SK-N-DZ (cell line): ENCODE results near the gene SIGLEC7. TPM values are rescaled to one million over a fixed set of nuclear protein-coding genes. Genes with fewer than 3 reads are reported as not detected.
A peak's percentile ranks its signal among the peaks of the same experiment; 100 is the strongest.

Experiments used
- DNase-seq: peaks from one replicate; pipeline ENCODE4 v3.0.0-alpha.2; 2015; ENCODE audit warnings: low spot score
- polyA plus RNA-seq, 2 experiments: library from polyadenylated mRNA; depleted of rRNA; stranded (reverse); fragments of >200 nt; gene quantifications; 2 replicates each; pipeline ENCODE4 v1.2.3, GENCODE V29; 2014

SIGLEC7 gene
- polyA plus RNA-seq (2014; cell fraction: cytosol; rRNA removed): not detected in 2 replicates
- not detected in 2 replicates for polyA plus RNA-seq (2014; cell fraction: nucleus; rRNA removed)

DNA sequence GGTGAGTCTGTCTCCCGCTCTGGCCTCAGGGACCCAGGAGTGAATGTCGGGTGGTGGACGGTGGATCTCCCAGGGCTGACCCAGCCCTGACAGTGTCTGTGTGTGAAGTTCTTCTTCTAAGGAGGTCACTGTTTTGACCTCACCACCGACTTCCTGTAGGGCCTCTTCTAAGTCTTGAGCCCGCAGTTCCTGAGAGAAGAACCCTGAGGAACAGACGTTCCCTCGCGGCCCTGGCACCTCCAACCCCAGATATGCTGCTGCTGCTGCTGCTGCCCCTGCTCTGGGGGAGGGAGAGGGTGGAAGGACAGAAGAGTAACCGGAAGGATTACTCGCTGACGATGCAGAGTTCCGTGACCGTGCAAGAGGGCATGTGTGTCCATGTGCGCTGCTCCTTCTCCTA lies at the start of gene SIGLEC7:
Gene SIGLEC7, plus strand, starts transcription at position 183 of the 400 bp plus-strand sequence. Its CDS starts 69 bp downstream, at position 252.
- no peak for DNase-seq

DNA sequence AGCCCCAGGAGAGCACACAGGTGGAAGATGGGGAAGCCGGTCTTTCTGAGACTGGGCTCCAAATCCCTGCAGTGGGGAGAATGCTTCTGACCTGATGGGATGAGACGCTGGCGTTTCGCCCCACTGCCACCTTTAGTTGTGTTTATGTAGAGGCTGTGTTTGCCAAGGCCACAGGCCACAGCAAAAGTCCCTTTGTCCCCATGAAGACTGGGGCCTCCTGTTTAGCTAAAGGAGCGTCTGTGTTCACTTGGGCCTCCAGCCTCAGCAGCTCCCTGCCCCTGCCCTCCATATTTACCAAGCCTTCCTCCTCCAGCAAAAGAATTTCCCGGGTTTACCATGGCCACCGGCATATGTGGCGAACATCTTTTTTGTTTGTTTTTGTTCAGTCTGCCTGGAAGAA lies 49.0 kb upstream of the SIGLEC7 start:
- no peak for DNase-seq

DNA sequence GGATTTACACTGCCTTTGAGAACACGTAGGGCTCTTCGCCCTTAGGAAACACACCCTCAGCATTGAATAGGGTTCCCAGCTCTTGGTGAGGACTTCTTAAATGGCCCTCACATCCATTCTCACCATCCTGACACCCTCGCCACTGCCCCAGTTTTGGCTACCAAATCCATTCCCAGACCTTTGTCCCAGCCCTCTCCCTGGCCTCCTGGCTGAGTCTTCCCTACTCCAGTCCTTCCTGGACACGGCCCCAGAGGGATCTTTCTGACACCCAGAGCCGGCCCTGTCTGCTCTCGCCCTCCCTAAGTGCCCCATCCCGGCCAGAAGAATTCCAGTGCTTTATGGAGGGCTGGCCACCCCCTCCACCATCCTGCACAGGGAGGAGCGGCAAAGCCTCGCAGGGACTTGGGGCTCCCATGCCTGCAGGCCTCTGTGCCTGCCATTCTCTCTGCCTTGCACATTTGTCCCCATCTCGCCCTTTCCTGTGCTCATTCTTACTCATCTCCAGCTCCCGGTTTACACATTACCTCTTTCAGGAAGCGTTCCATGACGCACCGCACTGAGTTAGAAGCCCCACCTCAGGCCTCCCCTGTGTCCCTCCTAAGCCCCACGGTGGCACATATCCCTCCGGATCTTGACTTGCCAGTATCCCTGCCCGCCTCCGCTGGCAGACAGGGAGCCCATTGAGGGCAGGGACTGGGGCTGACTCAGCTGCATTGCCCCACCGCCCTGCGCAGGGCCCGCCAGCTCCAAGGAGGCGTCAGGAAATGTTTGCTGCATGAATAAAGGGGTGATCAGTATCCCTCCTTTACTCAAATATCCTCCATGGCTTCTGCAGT lies 48.4 kb upstream of the SIGLEC7 start:
- no peak for DNase-seq

DNA sequence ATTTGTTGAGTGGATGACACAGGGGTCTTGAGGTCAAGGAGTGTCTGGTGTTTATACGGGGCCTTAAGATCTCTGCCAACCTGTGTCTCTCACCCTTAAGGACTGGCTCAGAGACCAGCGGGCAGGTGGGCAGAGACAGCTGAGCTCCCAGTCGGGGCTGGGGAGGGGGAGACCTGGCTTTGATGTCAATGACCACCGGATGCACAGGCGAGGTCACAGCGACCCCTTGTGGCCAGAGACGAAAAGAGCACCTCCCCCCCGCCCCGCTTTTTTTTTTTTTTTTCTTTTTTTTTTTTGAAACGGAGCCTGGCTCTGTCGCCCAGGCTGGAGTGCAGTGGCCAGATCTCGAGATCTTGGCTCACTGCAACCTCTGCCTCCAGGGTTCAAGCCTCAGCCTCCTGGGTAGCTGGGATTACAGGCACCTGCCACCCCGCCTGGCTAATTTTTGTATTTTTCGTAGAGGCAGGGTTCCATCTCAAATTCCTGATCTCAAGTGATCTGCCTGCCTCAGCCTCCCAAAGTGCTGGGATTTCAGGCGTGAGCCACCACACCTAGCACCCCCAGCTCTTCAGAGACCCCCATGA lies 47.3 kb upstream of the SIGLEC7 start:
- DNase-seq: peak; percentile 24

DNA sequence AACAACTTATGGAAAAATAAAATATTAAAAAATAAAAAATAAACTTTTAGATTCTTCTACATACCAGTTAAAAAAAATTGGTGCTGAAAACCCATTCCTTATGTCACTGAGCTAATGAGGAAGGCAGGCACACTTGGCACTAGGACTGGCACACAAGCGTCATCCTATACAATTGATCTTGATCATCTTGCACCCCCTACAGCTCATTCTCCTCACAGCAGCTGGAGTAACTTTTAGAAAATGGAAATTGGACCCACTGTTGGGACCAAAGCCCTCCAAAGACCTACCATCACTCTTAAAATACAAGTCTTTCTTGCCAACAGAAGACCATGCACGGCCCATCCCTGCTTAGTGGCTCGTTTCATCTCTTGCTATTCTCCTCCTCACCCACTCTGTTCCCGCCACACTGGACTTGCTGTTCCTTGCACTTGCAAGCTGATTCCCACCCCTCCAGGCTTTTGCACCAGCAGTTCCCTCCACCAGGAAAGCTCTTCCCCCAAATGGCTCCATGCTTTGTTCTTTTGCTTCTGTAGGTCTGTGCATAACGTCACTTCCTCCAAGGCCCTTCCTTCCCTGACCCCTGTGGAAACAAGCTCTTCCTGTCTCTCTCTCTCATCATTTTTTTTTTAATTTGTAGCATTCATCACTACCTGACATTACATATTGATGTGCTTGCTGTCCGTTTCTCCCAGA lies 45.5 kb upstream of the SIGLEC7 start:
- DNase-seq: no peak

DNA sequence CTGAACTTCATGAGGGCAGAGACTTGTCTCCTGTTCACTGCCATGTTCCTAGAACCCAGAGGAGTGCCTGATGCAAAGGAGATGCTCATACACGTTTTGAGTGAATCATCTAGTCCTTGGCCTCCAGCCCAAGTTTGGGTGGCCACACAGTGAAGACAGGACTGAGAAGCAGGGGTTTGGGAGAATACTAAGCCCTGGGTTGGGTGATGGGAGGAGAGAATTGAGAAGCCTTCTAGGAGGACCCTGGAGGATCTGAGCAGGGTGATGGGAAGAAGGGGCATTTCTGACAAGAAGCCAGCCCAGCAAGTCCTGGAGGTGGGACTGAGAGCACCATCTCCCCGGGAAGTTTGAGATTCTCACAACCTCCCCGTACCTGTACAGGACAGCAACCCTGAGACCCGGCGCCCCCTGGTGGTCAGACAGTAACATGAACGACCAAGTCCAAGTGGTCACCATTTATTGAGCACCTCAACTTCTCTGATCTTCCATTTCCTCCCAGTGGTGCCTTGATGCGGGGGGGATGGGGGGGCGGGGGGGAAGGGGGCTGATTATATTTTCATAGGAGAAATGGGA lies 44.8 kb upstream of the SIGLEC7 start:
- DNase-seq: peak; percentile 24

DNA sequence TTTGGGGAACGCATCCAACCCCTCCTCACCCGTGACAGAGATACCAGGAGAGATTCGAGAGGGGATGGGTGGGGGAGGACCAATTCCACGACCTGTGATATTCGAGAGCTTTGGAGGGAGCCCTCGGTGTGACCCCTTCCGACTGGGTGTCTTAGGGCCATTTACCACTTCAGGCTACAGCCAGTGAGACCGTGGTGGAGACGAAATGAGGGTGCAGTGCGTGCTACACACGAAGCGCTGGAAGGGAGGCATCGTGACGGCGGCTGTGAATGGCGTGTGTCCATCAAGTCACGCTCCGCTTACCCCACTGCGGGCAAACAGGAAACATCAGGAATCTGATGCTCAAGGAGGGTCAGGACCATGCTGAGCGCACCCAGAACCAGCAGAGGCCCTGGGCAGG lies 44.3 kb upstream of the SIGLEC7 start:
- no peak for DNase-seq

DNA sequence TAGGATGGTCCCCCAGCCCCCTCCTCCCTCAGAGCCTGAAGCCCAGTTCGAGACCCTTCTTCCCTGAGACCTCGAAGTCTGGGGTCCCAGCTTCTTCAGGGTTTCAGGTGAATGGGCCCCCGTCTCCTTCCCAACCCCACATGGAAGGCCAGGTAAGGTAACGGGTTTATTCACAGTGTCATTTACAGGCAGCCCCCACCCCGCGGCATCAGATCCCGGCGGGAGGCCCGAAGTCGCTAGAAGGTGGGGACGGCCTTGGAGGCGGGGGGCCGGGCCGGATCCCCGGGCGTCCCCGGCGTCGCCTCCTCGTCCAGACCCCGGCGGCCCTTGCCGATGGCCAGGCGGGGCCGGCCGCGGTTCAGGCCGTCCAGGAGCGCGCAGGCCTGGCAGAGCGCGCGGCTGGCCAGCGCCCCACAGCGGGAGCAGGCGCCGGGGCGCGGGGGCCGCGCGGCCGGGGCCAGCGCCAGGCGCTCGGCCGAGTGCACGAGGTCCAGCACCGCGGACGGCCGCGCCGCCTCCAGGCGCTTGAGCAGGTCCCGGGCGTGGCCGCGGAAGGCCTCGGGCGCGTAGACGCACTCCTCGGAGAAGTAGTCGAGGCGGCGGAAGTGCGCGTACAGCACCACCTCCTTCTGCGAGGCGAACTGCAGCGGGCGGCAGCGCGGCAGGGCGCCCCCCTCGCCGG lies 43.6 kb upstream of the SIGLEC7 start:
- DNase-seq: no peak

DNA sequence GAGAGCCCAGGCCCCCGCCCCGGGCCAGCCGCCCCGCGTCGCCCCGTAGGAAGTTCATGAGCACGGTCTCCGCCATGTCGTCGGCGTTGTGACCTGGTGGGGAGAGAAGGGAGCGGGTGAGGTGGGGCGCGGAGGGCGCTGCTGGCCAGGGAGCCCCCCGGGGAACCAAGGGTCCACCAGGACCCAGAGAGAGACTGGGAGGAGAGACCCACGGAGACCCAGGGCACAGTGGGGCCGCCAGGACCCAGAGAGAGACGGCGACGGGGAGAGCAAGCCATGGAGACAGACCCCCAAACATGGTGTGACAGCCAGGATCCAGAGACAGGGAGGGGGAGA lies 43.1 kb upstream of the SIGLEC7 start:
- DNase-seq: no peak

DNA sequence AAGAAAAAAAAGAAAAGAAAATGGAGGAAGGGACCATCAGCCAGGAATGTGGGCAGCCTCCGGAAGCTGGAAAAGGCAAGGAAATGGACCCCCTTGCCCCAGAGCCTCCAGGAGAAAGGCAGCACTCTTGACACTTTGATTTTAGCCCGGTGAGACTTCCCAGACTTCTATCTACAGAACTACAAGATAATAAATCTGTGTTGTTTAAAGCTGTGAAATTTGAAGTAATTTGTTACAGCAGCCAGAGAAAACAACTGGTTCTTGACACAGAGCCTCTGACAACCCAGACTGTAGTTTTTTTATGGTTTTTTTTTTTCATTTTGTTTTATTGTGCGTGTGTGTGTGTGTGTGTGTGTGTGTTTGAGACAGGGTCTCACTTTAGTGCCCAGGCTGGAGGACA lies 41.5 kb upstream of the SIGLEC7 start:
- DNase-seq: no peak

DNA sequence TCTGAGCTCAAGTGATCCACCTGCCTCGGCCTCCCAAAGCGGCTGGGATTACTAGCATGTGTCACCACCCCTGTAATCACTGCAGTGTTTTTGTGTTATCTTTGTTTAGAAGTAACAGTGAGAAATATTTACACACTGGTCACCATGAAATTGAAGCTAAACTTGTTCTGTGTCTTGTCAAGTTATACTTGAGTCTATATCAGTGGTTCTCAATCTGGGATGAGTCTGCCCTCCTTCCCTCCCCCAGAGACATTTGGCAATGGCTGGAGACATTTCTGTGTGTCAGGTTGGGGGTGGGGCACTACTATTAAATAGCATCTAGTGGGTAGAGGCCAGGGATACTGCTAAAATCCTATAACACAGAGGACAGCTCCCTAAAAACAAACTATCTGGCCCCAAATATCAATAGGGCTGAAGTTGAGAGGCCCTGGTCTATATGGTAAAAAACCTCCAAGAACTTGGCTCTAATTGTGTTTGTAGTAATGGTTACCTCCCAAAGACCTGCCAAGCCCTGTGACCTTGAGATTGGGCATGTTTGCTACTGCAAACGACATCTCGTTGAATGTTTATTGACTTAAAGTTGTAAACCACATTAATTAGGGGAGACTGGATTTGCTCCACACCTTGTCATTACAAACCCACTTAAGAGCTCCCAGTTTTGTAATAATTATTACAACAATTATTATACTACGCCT lies 40.8 kb upstream of the SIGLEC7 start:
- no peak for DNase-seq

DNA sequence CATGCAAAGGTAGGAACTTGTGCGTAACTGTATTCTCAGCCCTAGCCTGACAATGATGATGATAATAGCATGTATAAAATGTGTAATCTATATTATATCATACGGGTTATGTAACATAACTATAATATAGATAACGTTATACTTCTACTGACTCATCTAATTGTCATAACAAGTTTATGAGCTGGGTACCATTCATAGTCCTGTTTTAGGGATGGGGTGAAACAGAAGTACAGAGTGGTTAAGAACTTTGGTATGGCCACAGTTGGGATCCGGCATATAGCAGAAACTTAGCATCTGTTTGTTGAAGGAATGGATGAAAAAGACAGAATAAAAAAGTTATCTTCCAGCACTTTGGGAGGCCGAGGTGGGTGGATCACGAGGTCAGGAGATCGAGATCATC lies 39.1 kb upstream of the SIGLEC7 start:
- DNase-seq: no peak

DNA sequence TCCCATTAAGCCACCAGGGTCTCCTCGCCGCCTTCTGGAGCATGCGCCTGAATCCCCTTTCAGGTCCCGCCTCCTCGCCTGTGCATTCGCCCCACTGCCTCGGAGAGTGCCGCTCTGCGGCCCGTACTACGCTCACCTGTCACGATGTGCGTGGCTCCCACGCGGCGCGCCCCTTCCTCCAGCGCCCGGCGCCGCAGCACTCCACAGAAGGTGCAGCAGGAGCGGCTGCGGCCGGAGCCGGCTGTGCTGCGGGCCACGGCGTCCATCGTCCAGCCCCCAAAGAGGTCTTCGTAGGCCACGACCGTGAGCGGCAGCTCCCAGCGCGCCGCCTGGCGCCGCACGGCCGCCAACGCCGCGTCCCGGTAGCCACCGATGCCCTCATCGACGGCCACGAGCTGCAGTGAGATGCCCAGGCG lies 38.2 kb upstream of the SIGLEC7 start:
- no peak for DNase-seq

DNA sequence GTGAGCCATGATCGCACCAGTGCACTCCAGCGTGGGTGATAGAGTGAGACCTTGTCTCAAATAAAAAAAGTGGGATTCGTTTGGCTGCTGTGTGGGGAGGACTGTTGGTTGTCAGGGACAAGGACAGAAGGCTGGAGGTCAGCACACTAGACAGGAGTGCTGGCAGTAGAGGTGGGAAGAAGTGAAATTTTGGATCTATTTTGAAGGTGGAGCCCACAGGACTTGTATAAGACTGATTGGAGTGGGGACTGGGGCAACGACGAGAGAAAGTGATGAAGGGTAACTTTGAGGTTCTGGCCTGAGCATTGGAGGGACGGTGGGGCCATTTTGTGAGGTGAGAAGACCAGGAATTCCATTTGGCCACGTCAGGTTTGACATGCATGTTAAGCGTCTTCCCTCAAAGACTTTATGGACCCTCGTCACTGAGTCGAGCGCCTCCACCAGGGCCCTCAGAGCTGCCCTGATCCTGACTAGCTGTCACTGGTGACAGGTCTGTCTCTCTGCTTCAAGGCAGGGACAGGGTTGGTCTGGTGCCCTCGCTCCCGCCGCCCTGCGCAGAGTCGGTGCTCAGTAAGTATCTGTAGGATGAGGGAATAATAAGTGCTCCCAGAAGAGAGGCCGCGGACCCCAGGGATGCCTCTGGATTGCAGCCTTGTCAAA lies 34.6 kb upstream of the SIGLEC7 start:
- DNase-seq: no peak

DNA sequence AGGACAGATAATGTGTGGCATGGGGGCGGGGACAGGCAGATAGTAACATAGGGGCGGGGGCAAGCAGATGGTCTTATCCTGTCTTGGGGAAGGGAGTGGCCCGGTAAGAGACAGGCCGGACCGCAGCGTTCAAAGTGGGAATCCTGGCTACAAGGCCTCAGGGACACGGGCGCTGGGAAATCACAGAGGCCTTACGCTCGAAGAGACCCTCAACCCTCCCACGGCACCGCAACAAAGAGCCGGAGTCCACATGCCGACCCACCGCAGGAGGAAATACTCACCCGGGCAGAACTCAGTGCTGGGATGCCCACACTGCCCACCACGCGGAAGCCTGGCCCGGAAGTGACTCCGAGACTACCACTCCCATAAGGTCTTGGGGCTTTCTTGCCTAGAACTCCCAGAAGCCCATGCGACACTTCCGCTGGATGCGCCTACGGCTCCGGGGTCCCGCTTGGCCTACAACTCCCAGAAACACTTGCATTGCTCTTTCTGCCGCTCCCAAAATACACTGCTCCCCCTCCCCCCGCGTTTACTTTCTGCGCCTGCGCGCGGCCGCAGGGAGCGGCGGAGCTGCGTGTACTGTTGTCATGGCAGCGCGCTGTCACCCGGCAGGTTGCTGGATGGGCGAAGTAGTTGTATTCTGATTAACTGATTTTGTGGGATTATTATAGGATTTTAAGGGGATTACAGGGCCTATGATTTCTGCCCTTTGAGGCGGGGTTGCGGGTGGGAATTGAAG lies 33.9 kb upstream of the SIGLEC7 start, which contains the start of gene CTU1:
Gene CTU1, minus strand, starts transcription at position 344 of the 739 bp plus-strand sequence. CDS start 3,840 bp downstream, outside the sequence.
- DNase-seq: peak; percentile 97

DNA sequence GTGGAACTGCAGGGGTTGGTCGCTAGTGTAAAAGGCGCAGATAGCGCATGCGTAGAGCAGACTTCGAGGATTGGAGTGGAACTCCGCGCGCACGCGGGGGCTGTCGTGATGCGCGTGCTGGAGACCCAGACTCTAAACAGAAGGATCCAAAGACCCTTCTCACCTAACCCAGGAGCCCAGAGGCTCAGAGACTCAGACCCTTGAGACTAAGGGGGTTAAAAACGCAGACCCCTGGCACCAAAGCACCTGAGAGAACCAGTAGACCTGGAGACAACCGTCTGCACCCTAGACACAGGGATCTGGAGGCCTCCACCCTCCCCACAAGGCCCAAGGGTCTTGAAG lies 33.3 kb upstream of the SIGLEC7 start:
- no peak for DNase-seq

DNA sequence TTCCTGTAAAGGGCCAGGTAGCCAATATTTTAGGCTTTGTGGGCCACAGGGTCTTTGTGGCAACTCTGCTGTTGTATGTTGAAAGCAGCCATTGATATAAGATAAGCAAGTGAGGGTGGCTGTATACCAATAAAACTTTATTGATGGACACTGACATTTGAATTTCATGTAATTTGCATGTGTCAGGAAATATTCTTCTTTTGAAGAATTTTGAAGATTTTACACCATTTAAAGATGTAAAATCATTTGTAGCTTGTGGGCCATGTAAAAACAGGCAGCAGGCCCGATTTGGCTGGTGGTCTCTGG lies 31.5 kb upstream of the SIGLEC7 start:
- DNase-seq: no peak

DNA sequence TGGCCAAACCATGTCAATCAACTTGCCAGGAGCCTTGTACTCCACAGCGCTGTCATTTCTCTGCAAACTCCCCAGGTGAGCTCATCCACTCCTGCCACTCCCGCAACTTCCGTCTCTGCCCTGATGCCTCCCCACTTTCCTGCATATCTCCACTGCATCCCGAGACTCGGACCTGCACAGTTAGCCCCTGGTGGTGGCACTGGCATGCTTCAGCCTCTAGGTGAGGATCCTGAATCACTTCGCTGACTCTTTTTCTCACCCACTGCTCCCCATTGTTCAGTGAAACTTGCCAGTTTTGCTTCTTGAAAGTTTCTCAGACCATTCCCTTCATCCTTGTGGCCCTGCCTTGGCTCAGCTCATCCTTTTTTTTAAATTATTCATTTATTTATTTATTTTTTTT lies 30.5 kb upstream of the SIGLEC7 start:
- DNase-seq: no peak

DNA sequence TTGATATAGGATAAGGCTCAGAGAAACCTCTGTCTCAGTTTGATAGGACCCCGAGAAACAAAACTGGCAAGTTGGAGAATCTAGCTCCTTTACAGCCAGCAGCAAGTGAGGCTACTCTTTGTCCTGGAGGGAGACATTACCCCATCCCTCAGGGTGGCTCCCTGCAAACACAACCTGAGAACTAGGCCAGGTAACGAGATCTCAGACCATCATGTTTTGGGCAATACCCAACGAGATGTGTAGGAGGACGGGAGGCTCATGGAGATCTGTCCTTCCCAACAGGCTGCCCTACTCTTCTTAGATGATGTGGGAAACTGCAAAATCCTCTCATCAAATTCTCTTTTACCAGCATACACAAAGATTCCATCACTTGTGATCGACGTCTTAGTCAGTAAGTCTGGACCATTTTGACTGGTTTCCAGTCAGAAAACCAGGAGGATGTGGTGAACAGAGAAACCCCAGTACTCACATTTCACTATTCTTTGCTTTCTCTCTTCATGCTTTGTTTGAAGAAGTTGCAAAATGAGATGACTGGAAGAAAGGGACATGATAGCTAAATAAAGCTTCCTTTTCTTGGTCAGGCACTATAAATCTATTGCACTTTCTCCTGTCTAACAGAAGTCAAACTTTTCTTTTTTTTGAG lies 27.9 kb upstream of the SIGLEC7 start:
- no peak for DNase-seq
